ENCODE data around the gene SLIT3.
"Not testable (repeated sequence)": the region's sequence is repeated elsewhere in the genome, so short reads cannot be mapped to it uniquely, and the experiment has no call there.

SLIT3 gene

GRCh38 chr5:169142264-169142970 lies 158.5 kb downstream of the SLIT3 start:
- DNase-seq (ENCODE audit: low read depth in 2 of 2): no peak

- DNase-seq (ENCODE audit: low read depth in 2 of 2): not testable (repeated sequence)
These were observed 160.7 kb downstream of the SLIT3 start for GRCh38 chr5:169140215-169140614.

- DNase-seq (ENCODE audit: low read depth in 2 of 2): no peak
These were observed 161.4 kb downstream of the SLIT3 start for GRCh38 chr5:169139480-169140050.

- DNase-seq (ENCODE audit: low read depth in 2 of 2): no peak
These were observed 167.4 kb downstream of the SLIT3 start for GRCh38 chr5:169133531-169133930.

GRCh38 chr5:169132302-169132660 lies 168.7 kb downstream of the SLIT3 start:
- no peak for DNase-seq (ENCODE audit: low read depth in 2 of 2)

- DNase-seq (ENCODE audit: low read depth in 2 of 2): no peak
These were observed 169.2 kb downstream of the SLIT3 start for GRCh38 chr5:169131616-169132301.

GRCh38 chr5:169128679-169129078 lies 172.3 kb downstream of the SLIT3 start:
- DNase-seq (ENCODE audit: low read depth in 2 of 2): no peak

- no peak for DNase-seq (ENCODE audit: low read depth in 2 of 2)
These were observed 173.5 kb downstream of the SLIT3 start for GRCh38 chr5:169127431-169127830.

- no peak for DNase-seq (ENCODE audit: low read depth in 2 of 2)
These were observed 174.4 kb downstream of the SLIT3 start for GRCh38 chr5:169126481-169127021.

GRCh38 chr5:169125571-169125970 lies 175.4 kb downstream of the SLIT3 start:
- no peak for DNase-seq (ENCODE audit: low read depth in 2 of 2)

GRCh38 chr5:169122951-169123350 lies 178.0 kb downstream of the SLIT3 start:
- no peak for DNase-seq (ENCODE audit: low read depth in 2 of 2)

GRCh38 chr5:169121630-169122420 lies 179.1 kb downstream of the SLIT3 start:
- DNase-seq (ENCODE audit: low read depth in 2 of 2): no peak

- no peak for DNase-seq (ENCODE audit: low read depth in 2 of 2)
These were observed 181.5 kb downstream of the SLIT3 start for GRCh38 chr5:169119288-169120048.

- no peak for DNase-seq (ENCODE audit: low read depth in 2 of 2)
These were observed 183.9 kb downstream of the SLIT3 start for GRCh38 chr5:169116961-169117461.

- no peak for DNase-seq (ENCODE audit: low read depth in 2 of 2)
These were observed 185.3 kb downstream of the SLIT3 start for GRCh38 chr5:169115461-169116124.

- DNase-seq (ENCODE audit: low read depth in 2 of 2): no peak
These were observed 186.4 kb downstream of the SLIT3 start for GRCh38 chr5:169114466-169115065.

GRCh38 chr5:169112016-169112415 lies 188.9 kb downstream of the SLIT3 start:
- no peak for DNase-seq (ENCODE audit: low read depth in 2 of 2)

GRCh38 chr5:169106911-169107706 lies 193.8 kb downstream of the SLIT3 start:
- no peak for DNase-seq (ENCODE audit: low read depth in 2 of 2)

GRCh38 chr5:169105582-169105981 lies 195.4 kb downstream of the SLIT3 start:
- DNase-seq (ENCODE audit: low read depth in 2 of 2): not testable (repeated sequence)

Measured in stimulated activated CD4-positive, alpha-beta T cell treated with anti-CD3 and anti-CD28 coated beads, Interleukin-4, amount 100 ng/mL, for 48 hours (primary cell).